GM12873 (cell line): Measurements from ENCODE around the gene COL20A1.

Experiments
- CTCF ChIP-seq: IDR thresholded peaks from 2 replicates; pipeline ENCODE4 v1.5.1; 2012; ENCODE audit warnings: low read depth, mild to moderate bottlenecking, moderate library complexity, low read length, control low read depth; ENCODE audit not compliant: insufficient read depth; ENCODE audit errors: missing control alignments

The COL20A1 gene

GRCh38 chr20:63360850-63361518 is 68.0 kb downstream of the COL20A1 start, which contains the start of gene CHRNA4:
Gene CHRNA4, minus strand, starts transcription at chr20:63361349. Its CDS starts 184 bp downstream, at chr20:63361165.
- TF ChIP-seq CTCF = no peak

GRCh38 chr20:63361519-63362435 is 68.8 kb downstream of the COL20A1 start:
- TF ChIP-seq CTCF = no peak

- TF ChIP-seq CTCF = no peak
Measured at GRCh38 chr20:63362436-63363009, 69.5 kb downstream of the COL20A1 start.

- no peak for TF ChIP-seq CTCF
Measured at GRCh38 chr20:63363013-63363957, 70.3 kb downstream of the COL20A1 start.

GRCh38 chr20:63363981-63364561 is 71.1 kb downstream of the COL20A1 start:
- no peak for TF ChIP-seq CTCF

- TF ChIP-seq CTCF = no peak
Measured at GRCh38 chr20:63364801-63365585, 72.0 kb downstream of the COL20A1 start.
